ENCODE measurements around the gene COX6A1. TPM values are rescaled to one million over a fixed set of nuclear protein-coding genes. Genes with fewer than 3 reads are reported as not detected.

The COX6A1 gene
- total RNA-seq (2022; extraction: Qiagen RNA extraction; ENCODE audit: low read depth) = 629 to 874 TPM (median 817 TPM) in 5 replicates

DNA sequence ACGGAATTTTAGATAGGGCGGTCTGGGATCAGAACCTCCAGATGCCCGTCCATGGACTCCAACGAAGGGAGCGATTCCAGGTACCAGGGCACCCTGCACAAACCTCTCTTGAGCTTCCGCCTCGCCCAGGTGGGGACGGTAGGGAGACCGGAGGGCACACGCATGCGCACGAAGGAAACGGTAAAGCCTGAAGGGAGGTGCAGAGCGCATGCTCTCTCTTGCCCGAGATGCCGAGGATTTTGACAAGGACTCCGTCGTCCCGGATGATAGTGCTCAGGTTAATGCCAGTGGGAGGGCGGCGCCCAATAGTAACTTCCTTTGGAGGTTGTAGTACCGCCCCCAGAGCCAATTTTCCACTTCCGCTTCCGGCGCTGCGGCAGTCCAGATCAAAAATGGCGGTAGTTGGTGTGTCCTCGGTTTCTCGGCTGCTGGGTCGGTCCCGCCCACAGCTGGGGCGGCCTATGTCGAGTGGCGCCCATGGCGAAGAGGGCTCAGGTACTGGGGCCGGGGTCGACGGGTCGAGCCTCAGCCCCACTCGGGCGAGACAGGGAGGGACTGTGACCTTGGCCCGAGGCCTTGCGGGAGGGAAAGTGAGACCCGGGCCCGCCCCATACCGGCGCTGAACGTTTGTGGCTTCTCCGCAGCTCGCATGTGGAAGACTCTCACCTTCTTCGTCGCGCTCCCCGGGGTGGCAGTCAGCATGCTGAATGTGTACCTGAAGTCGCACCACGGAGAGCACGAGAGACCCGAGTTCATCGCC is at the start of gene COX6A1:
Gene COX6A1 (plus strand): TSS at position 379 of the 760 bp plus-strand sequence. CDS start 14 bp downstream, at position 393.

DNA sequence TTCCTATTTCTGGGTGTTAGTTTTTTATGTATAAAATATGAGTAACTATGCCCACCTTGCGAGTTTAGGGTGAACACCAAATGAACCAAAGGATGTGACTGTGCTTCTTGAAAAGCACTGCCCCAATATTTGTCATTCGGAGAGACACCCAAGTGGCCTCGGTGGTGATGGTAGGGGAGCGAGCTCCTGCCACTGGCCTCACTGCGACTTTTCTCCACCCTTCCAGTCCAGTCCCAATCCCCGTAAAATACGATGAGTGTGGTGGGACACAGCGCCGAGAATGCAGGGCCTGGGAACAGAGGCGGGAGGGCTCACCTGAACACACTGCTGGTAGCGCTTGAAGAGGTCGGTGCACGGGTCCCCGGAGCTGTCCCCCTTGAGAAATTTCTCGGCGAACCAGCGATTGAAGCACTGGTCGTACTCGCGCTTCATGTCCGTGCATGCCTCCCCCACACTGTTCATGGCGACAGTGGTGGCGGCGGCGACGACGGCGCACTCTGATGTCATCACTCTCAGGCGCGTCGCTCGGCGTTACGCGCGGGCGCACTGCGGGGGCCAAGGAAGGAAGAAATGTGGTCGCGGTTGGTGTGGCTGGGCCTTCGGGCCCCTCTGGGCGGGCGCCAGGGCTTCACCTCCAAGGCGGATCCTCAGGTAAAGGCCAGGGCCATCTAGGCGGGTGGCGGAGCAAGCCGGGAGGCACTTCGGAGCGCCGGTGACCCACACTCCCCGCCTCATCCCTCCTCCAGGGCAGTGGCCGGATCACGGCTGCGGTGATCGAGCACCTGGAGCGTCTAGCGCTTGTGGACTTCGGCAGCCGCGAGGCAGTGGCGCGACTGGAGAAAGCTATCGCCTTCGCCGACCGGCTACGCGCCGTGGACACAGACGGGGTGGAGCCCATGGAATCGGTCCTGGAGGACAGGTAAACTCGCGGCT is 8.3 kb downstream of the COX6A1 start, which contains the start of the genes GATC and TRIAP1:
Gene GATC (plus strand): TSS at position 534 of the 933 bp plus-strand sequence. CDS start 37 bp downstream, at position 571.
Gene TRIAP1 (minus strand): TSS at position 474 of the 933 bp plus-strand sequence. CDS start 12 bp downstream, at position 462.

DNA sequence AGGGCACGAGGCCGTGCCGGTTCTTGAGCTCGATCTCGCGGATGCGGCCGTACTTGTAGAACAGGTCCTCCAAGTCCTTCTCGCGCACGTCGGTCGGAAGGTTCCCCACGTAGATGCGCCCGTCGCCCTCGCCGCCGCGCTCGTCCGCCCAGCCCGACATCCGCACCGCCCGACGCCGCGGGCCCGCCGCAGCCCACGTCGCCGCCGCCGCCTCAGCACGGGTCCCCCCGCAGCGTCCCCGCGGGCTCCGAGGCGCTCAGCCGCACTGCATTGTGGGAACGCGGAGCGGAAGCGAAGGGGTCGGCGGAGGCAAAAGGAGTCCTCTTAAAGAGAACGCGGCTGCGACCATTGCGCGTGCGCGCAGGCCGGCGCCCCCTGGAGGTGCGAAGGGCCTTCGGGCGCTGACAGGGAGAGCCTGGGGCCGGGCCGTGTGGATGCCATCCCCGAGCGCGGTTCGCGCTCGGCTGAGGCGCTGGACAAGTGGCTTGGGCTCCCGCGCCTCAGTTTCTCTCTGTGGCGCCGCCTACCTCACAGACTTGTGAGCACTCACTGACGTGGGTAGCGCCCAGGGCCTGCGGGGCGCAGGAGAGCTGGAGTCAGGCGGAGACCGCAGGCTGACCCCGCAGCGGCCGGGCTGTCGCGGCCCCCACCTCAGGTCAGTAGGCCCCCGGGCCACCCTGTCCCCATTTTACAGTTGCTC is 31.7 kb downstream of the COX6A1 start, which contains the start of gene SRSF9:
Gene SRSF9 (minus strand): TSS at position 299 of the 700 bp plus-strand sequence. CDS start 139 bp downstream, at position 160.

Other genes starting within 250 kb of the COX6A1 start
- gene GCN1, start 243.4 kb upstream of the COX6A1 start, total RNA-seq (2022; extraction: Qiagen RNA extraction; ENCODE audit: low read depth) = 55.0 to 65.6 TPM (median 55.6 TPM) in 5 replicates
- gene RPLP0, start 237.0 kb upstream of the COX6A1 start, total RNA-seq (2022; extraction: Qiagen RNA extraction; ENCODE audit: low read depth) = 3,377 to 3,616 TPM (median 3,450 TPM) in 5 replicates
- 157 to 195 TPM (median 164 TPM) in 5 replicates for gene PXN, start 172.4 kb upstream of the COX6A1 start, total RNA-seq (2022; extraction: Qiagen RNA extraction; ENCODE audit: low read depth)
- gene RNU4-2, start 146.2 kb upstream of the COX6A1 start, total RNA-seq (2022; extraction: Qiagen RNA extraction; ENCODE audit: low read depth) = not detected in 5 replicates
- 18.3 TPM in 1 of 5 replicates, not detected in the others for gene RNU4-1, start 144.9 kb upstream of the COX6A1 start, total RNA-seq (2022; extraction: Qiagen RNA extraction; ENCODE audit: low read depth)
- gene SIRT4, start 135.8 kb upstream of the COX6A1 start, total RNA-seq (2022; extraction: Qiagen RNA extraction; ENCODE audit: low read depth) = 0.87 to 1.2 TPM (median 1.1 TPM) in 5 replicates
- gene PLA2G1B, start 110.3 kb upstream of the COX6A1 start, total RNA-seq (2022; extraction: Qiagen RNA extraction; ENCODE audit: low read depth) = not detected in 5 replicates
- 1.3 to 1.7 TPM (median 1.5 TPM) in 5 replicates for gene MSI1, start 68.9 kb upstream of the COX6A1 start, total RNA-seq (2022; extraction: Qiagen RNA extraction; ENCODE audit: low read depth)
- 73.7 to 84.0 TPM (median 78.3 TPM) in 5 replicates for gene TRIAP1, start 8.3 kb downstream of the COX6A1 start, total RNA-seq (2022; extraction: Qiagen RNA extraction; ENCODE audit: low read depth)
- gene GATC, start 8.3 kb downstream of the COX6A1 start, total RNA-seq (2022; extraction: Qiagen RNA extraction; ENCODE audit: low read depth) = 23.9 to 27.3 TPM (median 25.2 TPM) in 5 replicates
- 191 to 237 TPM (median 218 TPM) in 5 replicates for gene SRSF9, start 31.6 kb downstream of the COX6A1 start, total RNA-seq (2022; extraction: Qiagen RNA extraction; ENCODE audit: low read depth)
- gene DYNLL1, start 58.0 kb downstream of the COX6A1 start, total RNA-seq (2022; extraction: Qiagen RNA extraction; ENCODE audit: low read depth) = 634 to 760 TPM (median 694 TPM) in 5 replicates
- 26.4 to 30.7 TPM (median 28.3 TPM) in 5 replicates for gene COQ5, start 91.0 kb downstream of the COX6A1 start, total RNA-seq (2022; extraction: Qiagen RNA extraction; ENCODE audit: low read depth)
- 96.4 to 124 TPM (median 106 TPM) in 5 replicates for gene RNF10, start 96.2 kb downstream of the COX6A1 start, total RNA-seq (2022; extraction: Qiagen RNA extraction; ENCODE audit: low read depth)
- gene POP5, start 143.3 kb downstream of the COX6A1 start, total RNA-seq (2022; extraction: Qiagen RNA extraction; ENCODE audit: low read depth) = 51.6 to 57.9 TPM (median 55.7 TPM) in 5 replicates
- 0.14 to 0.30 TPM (median 0.29 TPM) in 4 of 5 replicates, not detected in the other for gene CABP1, start 202.5 kb downstream of the COX6A1 start, total RNA-seq (2022; extraction: Qiagen RNA extraction; ENCODE audit: low read depth)
- gene MLEC, start 249.0 kb downstream of the COX6A1 start, total RNA-seq (2022; extraction: Qiagen RNA extraction; ENCODE audit: low read depth) = 91.6 to 113 TPM (median 101 TPM) in 5 replicates